Esophagus squamous epithelium (tissue), 4 donors: ENCODE data around the gene CCNL1.

Source experiments
- POLR2A ChIP-seq, 4 donors: fragments of 450-650 bp; IDR thresholded peaks; one replicate each; pipeline ENCODE4 v1.6.1; 2017; ENCODE audit warnings: antibody characterized with exemption in 4 of 4, mild to moderate bottlenecking in 4 of 4, moderate library complexity in 3 of 4
- TF ChIP-seq, protein P1 (sequence below), 6 experiments: fragments of 450-650 bp in 4 of 6; fragments of 200-600 bp in 2 of 6; sonication (generic) in 2 of 6; IDR thresholded peaks; one replicate each; pipeline ENCODE4 v1.5.1; 2016 to 2019; ENCODE audit warnings: antibody characterized with exemption in 6 of 6, mild to moderate bottlenecking in 4 of 6, moderate library complexity in 4 of 6

GRCh38 chr3:157190380-157190872 lies 30.5 kb upstream of the CCNL1 start:
- TF ChIP-seq, protein P1, sequence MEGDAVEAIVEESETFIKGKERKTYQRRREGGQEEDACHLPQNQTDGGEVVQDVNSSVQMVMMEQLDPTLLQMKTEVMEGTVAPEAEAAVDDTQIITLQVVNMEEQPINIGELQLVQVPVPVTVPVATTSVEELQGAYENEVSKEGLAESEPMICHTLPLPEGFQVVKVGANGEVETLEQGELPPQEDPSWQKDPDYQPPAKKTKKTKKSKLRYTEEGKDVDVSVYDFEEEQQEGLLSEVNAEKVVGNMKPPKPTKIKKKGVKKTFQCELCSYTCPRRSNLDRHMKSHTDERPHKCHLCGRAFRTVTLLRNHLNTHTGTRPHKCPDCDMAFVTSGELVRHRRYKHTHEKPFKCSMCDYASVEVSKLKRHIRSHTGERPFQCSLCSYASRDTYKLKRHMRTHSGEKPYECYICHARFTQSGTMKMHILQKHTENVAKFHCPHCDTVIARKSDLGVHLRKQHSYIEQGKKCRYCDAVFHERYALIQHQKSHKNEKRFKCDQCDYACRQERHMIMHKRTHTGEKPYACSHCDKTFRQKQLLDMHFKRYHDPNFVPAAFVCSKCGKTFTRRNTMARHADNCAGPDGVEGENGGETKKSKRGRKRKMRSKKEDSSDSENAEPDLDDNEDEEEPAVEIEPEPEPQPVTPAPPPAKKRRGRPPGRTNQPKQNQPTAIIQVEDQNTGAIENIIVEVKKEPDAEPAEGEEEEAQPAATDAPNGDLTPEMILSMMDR (IDR thresholded peaks at IDR 0.05), result no peak
- TF ChIP-seq POLR2A (IDR thresholded peaks at IDR 0.05), result no peak
